ENCODE results near the gene RRP36. TPM values are rescaled to one million over a fixed set of nuclear protein-coding genes. Genes with fewer than 3 reads are reported as not detected.
A peak's percentile ranks its signal among the peaks of the same experiment; 100 is the strongest.

Gene RRP36
- total RNA-seq, 1 experiment from 2014 or later, result 63.4 TPM

DNA sequence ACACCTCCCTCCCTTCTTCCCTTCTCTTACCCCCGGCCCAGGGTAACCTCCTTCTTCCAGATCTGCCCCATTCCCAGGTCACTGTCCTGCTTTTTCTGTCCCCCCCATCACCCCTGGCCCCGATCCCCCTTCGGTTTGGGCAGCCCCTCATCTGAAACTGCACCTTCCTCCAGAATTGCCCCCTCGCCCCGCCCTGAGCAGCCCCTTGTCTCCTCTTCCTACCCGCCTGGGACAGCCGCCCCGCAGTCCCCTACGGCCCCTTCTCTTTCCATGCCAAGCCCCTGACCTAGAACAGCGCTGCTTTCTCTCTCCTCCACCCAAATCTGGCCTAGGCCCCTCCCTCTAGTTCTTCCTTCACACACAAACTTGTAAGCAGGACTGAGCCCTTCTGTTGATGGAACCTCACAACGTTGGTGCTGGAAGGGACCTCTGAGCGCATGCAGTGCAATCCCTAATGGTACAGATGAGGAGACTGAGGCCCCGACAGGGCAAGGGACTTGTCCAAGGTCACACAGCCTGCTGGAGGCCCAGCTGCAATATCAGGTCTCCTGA, 36.4 kb upstream of the RRP36 start:
- Histone ChIP-seq H3K4me1 (ENCODE audit: control insufficient read depth in 1 of 2, insufficient read depth in 2 of 2, low read length in 2 of 2) (peaks cover 6 to 20% of the 10 kb centered on the region in 2 experiments; a peak in 3 of 4 replicates), H4K20me1 (ENCODE audit: insufficient read depth) (no peaks in the 10 kb centered on the region), H3K79me2 (ENCODE audit: insufficient read depth, low read length) (peaks cover 31% of the 10 kb centered on the region), H2AFZ (ENCODE audit: low read depth, low read length, poor library complexity, severe bottlenecking) (no peak overlapping the region), H3K36me3 (ENCODE audit: control insufficient read depth in 1 of 2, insufficient read depth in 2 of 2, low read length in 2 of 2) (peaks cover 3 to 4% of the 10 kb centered on the region in 2 experiments; a peak in 2 of 4 replicates), H3K9me3 (ENCODE audit: control insufficient read depth in 1 of 2, insufficient read depth in 1 of 2, low read depth in 1 of 2, low read length in 2 of 2) (no peaks in the 10 kb centered on the region), H3K9ac (ENCODE audit: low read length) (peak overlapping the region; percentile 82), H3K4me2 (ENCODE audit: low read length) (peak overlapping the region; percentile 93), H3K9me2 (ENCODE audit: insufficient read depth) (no peaks in the 10 kb centered on the region), H3K27me3 (ENCODE audit: insufficient read depth, low read length) (no peaks in the 10 kb centered on the region), H3K4me3 (replicated peaks in 1 of 2; ENCODE audit: low read depth in 1 of 2, low read length in 2 of 2) (peak overlapping the region; percentile 82 to 85), H3K27ac (ENCODE audit: low read depth, low read length) (peak overlapping the region; percentile 73)
- intact Hi-C loops (cut with micrococcal nuclease), result no loop called here
- ChIA-PET POLR2A (interaction anchor here (1.1 to 1.5 kb wide), 3 partner anchors 13 to 56 kb away, joined by 6 to 12 read pairs (median 11); partner anchors contain the start of gene CNPY3), RAD21 (ENCODE audit: low non-redundant PET in 1 of 2, low total read pairs in 2 of 2, uncharacterized antibody in 2 of 2, unreplicated experiment in 2 of 2) (no interaction called here), CTCF (interaction anchor here (1.5 kb wide), 1 partner anchor 12 kb away, joined by 12 read pairs; no protein-coding TSS in a partner anchor)
- no peak for DNase-seq (ENCODE audit: low read depth, low spot score)
- TSS peak; percentile 31 for BruUV-seq (replicated peaks)
- TF ChIP-seq EZH2 (IDR thresholded peaks at IDR 0.05) (no peak), CBX3 (IDR thresholded peaks at IDR 0.05; ENCODE audit: low read depth) (no peak), FOSL1 (IDR thresholded peaks at IDR 0.05; ENCODE audit: low read depth) (no peak), JUND (IDR thresholded peaks at IDR 0.05) (no peak), EGR1 (IDR thresholded peaks at IDR 0.05; ENCODE audit: low read depth) (no peak), RAD21 (IDR thresholded peaks at IDR 0.05; ENCODE audit: low read depth) (no peak), TCF7L2 (IDR thresholded peaks at IDR 0.05; ENCODE audit: borderline replicate concordance, extremely low read depth, insufficient read depth, insufficient read length) (no peak), ZNF274 (IDR thresholded peaks at IDR 0.05; ENCODE audit: low read depth, low read length) (no peak), YY1 (IDR thresholded peaks at IDR 0.05; ENCODE audit: extremely low read depth, insufficient replicate concordance, low read depth, low read length) (no peak), SP1 (IDR thresholded peaks at IDR 0.05; ENCODE audit: low read depth) (no peak), POLR2A (IDR thresholded peaks at IDR 0.05; ENCODE audit: borderline replicate concordance, extremely low read depth, insufficient read depth, insufficient read length) (no peak), SIN3A (IDR thresholded peaks at IDR 0.05; ENCODE audit: low read depth) (no peak), ELF1 (IDR thresholded peaks at IDR 0.05; ENCODE audit: borderline replicate concordance, low read depth) (no peak), CEBPB (IDR thresholded peaks at IDR 0.05; ENCODE audit: low read depth) (no peak), EZH2phosphoT487 (IDR thresholded peaks at IDR 0.05; ENCODE audit: borderline replicate concordance) (no peak), ZFX (IDR thresholded peaks at IDR 0.05) (no peak)
- TF ChIP-seq, protein P1, sequence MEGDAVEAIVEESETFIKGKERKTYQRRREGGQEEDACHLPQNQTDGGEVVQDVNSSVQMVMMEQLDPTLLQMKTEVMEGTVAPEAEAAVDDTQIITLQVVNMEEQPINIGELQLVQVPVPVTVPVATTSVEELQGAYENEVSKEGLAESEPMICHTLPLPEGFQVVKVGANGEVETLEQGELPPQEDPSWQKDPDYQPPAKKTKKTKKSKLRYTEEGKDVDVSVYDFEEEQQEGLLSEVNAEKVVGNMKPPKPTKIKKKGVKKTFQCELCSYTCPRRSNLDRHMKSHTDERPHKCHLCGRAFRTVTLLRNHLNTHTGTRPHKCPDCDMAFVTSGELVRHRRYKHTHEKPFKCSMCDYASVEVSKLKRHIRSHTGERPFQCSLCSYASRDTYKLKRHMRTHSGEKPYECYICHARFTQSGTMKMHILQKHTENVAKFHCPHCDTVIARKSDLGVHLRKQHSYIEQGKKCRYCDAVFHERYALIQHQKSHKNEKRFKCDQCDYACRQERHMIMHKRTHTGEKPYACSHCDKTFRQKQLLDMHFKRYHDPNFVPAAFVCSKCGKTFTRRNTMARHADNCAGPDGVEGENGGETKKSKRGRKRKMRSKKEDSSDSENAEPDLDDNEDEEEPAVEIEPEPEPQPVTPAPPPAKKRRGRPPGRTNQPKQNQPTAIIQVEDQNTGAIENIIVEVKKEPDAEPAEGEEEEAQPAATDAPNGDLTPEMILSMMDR (IDR thresholded peaks at IDR 0.05 in 2 of 3, conservative IDR thresholded peaks at IDR 0.05 in 1 of 3; ENCODE audit: borderline replicate concordance in 1 of 3, insufficient read depth in 1 of 3, low read depth in 2 of 3, low read length in 2 of 3), result no peak
- TF ChIP-seq, protein P2, sequence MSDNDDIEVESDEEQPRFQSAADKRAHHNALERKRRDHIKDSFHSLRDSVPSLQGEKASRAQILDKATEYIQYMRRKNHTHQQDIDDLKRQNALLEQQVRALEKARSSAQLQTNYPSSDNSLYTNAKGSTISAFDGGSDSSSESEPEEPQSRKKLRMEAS (IDR thresholded peaks at IDR 0.05), result no peak
- TF ChIP-seq, protein P3, sequence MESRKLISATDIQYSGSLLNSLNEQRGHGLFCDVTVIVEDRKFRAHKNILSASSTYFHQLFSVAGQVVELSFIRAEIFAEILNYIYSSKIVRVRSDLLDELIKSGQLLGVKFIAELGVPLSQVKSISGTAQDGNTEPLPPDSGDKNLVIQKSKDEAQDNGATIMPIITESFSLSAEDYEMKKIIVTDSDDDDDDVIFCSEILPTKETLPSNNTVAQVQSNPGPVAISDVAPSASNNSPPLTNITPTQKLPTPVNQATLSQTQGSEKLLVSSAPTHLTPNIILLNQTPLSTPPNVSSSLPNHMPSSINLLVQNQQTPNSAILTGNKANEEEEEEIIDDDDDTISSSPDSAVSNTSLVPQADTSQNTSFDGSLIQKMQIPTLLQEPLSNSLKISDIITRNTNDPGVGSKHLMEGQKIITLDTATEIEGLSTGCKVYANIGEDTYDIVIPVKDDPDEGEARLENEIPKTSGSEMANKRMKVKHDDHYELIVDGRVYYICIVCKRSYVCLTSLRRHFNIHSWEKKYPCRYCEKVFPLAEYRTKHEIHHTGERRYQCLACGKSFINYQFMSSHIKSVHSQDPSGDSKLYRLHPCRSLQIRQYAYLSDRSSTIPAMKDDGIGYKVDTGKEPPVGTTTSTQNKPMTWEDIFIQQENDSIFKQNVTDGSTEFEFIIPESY (IDR thresholded peaks at IDR 0.05; ENCODE audit: extremely low read depth, insufficient replicate concordance, low read length), result no peak
- ATAC-seq, result no peak
